Type B pancreatic cell (in vitro differentiated cells): ENCODE measurements around the gene COL25A1. TPM values are rescaled to one million over a fixed set of nuclear protein-coding genes. Genes with fewer than 3 reads are reported as not detected.
"Not testable (repeated sequence)": the region's sequence is repeated elsewhere in the genome, so short reads cannot be mapped to it uniquely, and the experiment has no call there.

Experiments used
- DNase-seq: peaks from one replicate; pipeline ENCODE4 v3.0.0; 2021; ENCODE audit warnings: mixed read lengths; ENCODE audit not compliant: unreplicated experiment; ENCODE audit errors: extremely low spot score
- H3K27ac Mint-ChIP-seq: 2 replicates; pipeline ENCODE4 v1.8.0; 2021; ENCODE audit warnings: mild to moderate bottlenecking, mixed read lengths
- H3K27me3 Mint-ChIP-seq: 2 replicates; pipeline ENCODE4 v1.8.0; 2021; ENCODE audit warnings: mixed read lengths
- H3K36me3 Mint-ChIP-seq: 2 replicates; pipeline ENCODE4 v1.8.0; 2021; ENCODE audit warnings: mixed read lengths
- H3K4me1 Mint-ChIP-seq: one replicate; pipeline ENCODE4 v1.8.0; 2021; ENCODE audit warnings: mixed read lengths; ENCODE audit not compliant: unreplicated experiment
- H3K4me3 Mint-ChIP-seq: 2 replicates; pipeline ENCODE4 v1.8.0; 2021; ENCODE audit warnings: mild to moderate bottlenecking, mixed read lengths
- H3K9me3 Mint-ChIP-seq: 2 replicates; pipeline ENCODE4 v1.8.0; 2021; ENCODE audit warnings: mixed read lengths
- CTCF ChIP-seq: fragments of 200-600 bp; sonication (generic); conservative IDR thresholded peaks from 2 replicates; pipeline ENCODE4 v1.5.0; 2021; ENCODE audit warnings: antibody characterized with exemption, mild to moderate bottlenecking
- total RNA-seq: library from RNA; stranded (reverse); gene quantifications from 2 replicates; pipeline ENCODE4 v1.2.1, GENCODE V29; 2021; ENCODE audit warnings: low replicate concordance

The COL25A1 gene
- total RNA-seq, 1 donor from 2014 or later, result 9.2 TPM

- H3K4me3 Mint-ChIP-seq, result no peak overlapping the region
- H3K9me3 Mint-ChIP-seq, result no peaks in the 10 kb centered on the region
- DNase-seq, result no peak
- no peaks in the 10 kb centered on the region for H3K27me3 Mint-ChIP-seq
- H3K4me1 Mint-ChIP-seq, result peaks cover 9% of the 10 kb centered on the region
- H3K36me3 Mint-ChIP-seq, result no peaks in the 10 kb centered on the region
- TF ChIP-seq CTCF, result no peak
- H3K27ac Mint-ChIP-seq, result no peak overlapping the region
Observed at GRCh38 chr4:109005523-109005922, 296.9 kb downstream of the COL25A1 start.

GRCh38 chr4:109004418-109004817, 298.0 kb downstream of the COL25A1 start:
- H3K4me3 Mint-ChIP-seq, result no peak overlapping the region
- no peaks in the 10 kb centered on the region for H3K27me3 Mint-ChIP-seq
- H3K27ac Mint-ChIP-seq, result no peak overlapping the region
- DNase-seq, result no peak
- no peaks in the 10 kb centered on the region for H3K9me3 Mint-ChIP-seq
- no peak for TF ChIP-seq CTCF
- no peaks in the 10 kb centered on the region for H3K36me3 Mint-ChIP-seq
- H3K4me1 Mint-ChIP-seq, result no peaks in the 10 kb centered on the region

GRCh38 chr4:109003964-109004363, 298.5 kb downstream of the COL25A1 start:
- Mint-ChIP-seq H3K27ac (no peak overlapping the region), H3K4me1 (no peaks in the 10 kb centered on the region)

GRCh38 chr4:108991551-108992328, 310.7 kb downstream of the COL25A1 start:
- DNase-seq, result no peak
- H3K4me3 Mint-ChIP-seq, result no peak overlapping the region
- no peaks in the 10 kb centered on the region for H3K27me3 Mint-ChIP-seq
- peaks cover 1% of the 10 kb centered on the region for H3K9me3 Mint-ChIP-seq
- no peak overlapping the region for H3K27ac Mint-ChIP-seq
- no peaks in the 10 kb centered on the region for H3K4me1 Mint-ChIP-seq
- H3K36me3 Mint-ChIP-seq, result no peaks in the 10 kb centered on the region
- TF ChIP-seq CTCF, result no peak

More at GRCh38 chr4:109003964-109004363, 298.5 kb downstream of the COL25A1 start:
- Mint-ChIP-seq H3K36me3 (no peaks in the 10 kb centered on the region), H3K27me3 (no peaks in the 10 kb centered on the region), H3K9me3 (no peaks in the 10 kb centered on the region), H3K4me3 (no peak overlapping the region)
- no peak for DNase-seq
- TF ChIP-seq CTCF, result no peak

- Mint-ChIP-seq H3K4me3 (no peak overlapping the region), H3K27me3 (no peaks in the 10 kb centered on the region), H3K4me1 (peaks cover 1% of the 10 kb centered on the region), H3K27ac (no peak overlapping the region), H3K9me3 (no peaks in the 10 kb centered on the region), H3K36me3 (no peaks in the 10 kb centered on the region)
- DNase-seq, result no peak
- TF ChIP-seq CTCF, result no peak
Observed at GRCh38 chr4:108988464-108989195, 313.8 kb downstream of the COL25A1 start.

- not testable (repeated sequence) for H3K4me3 Mint-ChIP-seq, H3K36me3 Mint-ChIP-seq, DNase-seq, H3K27ac Mint-ChIP-seq, H3K9me3 Mint-ChIP-seq, H3K27me3 Mint-ChIP-seq
- peaks cover 19% of the 10 kb centered on the region for H3K4me1 Mint-ChIP-seq
Observed at GRCh38 chr4:108984495-108984894, 318.0 kb downstream of the COL25A1 start.
